Measurements from ENCODE around the gene C14orf132.

- TF ChIP-seq PATZ1 (CRISPR knock-in tag; IDR thresholded peaks at IDR 0.05; ENCODE audit: borderline replicate concordance) (no peak), CSRNP3 (CRISPR knock-in tag; IDR thresholded peaks at IDR 0.05) (no peak), CSDC2 (CRISPR knock-in tag; IDR thresholded peaks at IDR 0.05) (no peak), RARB (CRISPR knock-in tag; IDR thresholded peaks at IDR 0.05) (no peak), ZNF70 (CRISPR knock-in tag; IDR thresholded peaks at IDR 0.05) (no peak), ZFP3 (CRISPR knock-in tag; IDR thresholded peaks at IDR 0.05) (no peak), TCF4 (CRISPR knock-in tag; IDR thresholded peaks at IDR 0.05; ENCODE audit: borderline replicate concordance) (no peak), ZNF565 (CRISPR knock-in tag; conservative IDR thresholded peaks at IDR 0.05; ENCODE audit: low read depth) (no peak), ZNF8 (CRISPR knock-in tag; IDR thresholded peaks at IDR 0.05) (no peak)
These were observed 47.5 kb downstream of the C14orf132 start for GRCh38 chr14:96086574-96087077.

All from SK-N-SH treated with all-trans-retinoic acid at 6 μM for 48 hours (cell line).